ENCODE measurements around the gene TSKU. TPM values are rescaled to one million over a fixed set of nuclear protein-coding genes. Genes with fewer than 3 reads are reported as not detected.
A peak's percentile ranks its signal among the peaks of the same experiment; 100 is the strongest.
"Not testable (repeated sequence)": the region's sequence is repeated elsewhere in the genome, so short reads cannot be mapped to it uniquely, and the experiment has no call there.

The TSKU gene
- under 1 TPM; 0.35 to 0.38 TPM for total RNA-seq

GRCh38 chr11:76783294-76783895 is at the start of gene TSKU:
Gene TSKU (plus strand): TSS chr11:76783356. CDS start chr11:76795617, 12,261 bp downstream.
- no peak for DNase-seq
- Mint-ChIP-seq H3K27me3 (ENCODE audit: low read depth) (peaks cover 30% of the 10 kb centered on the region), H3K36me3 (ENCODE audit: low read depth) (no peaks in the 10 kb centered on the region), H3K4me3 (peak within 1 kb of the TSS; percentile 63), H3K4me1 (ENCODE audit: low read depth) (peaks cover 8% of the 10 kb centered on the region), H3K27ac (peak within 1 kb of the TSS; percentile 65), H3K9me3 (no peaks in the 10 kb centered on the region)
- CTCF ChIA-PET, result no interaction called here
- intact Hi-C loops (cut with micrococcal nuclease), result loop anchor here (5.0 kb wide), 1 partner anchor 61 kb away; no protein-coding TSS in a partner anchor

GRCh38 chr11:76733906-76734305 is 49.2 kb upstream of the TSKU start:
- intact Hi-C loops (cut with micrococcal nuclease), result loop anchor here (1.0 to 2.0 kb wide), 3 partner anchors 65 to 313 kb away; no protein-coding TSS in a partner anchor
- H3K27me3 Mint-ChIP-seq (ENCODE audit: low read depth); H3K27ac Mint-ChIP-seq; H3K36me3 Mint-ChIP-seq (ENCODE audit: low read depth); H3K9me3 Mint-ChIP-seq; H3K4me1 Mint-ChIP-seq (ENCODE audit: low read depth); H3K4me3 Mint-ChIP-seq: not testable (repeated sequence)
- peak; percentile 67 for DNase-seq
- CTCF ChIA-PET, result interaction anchor here (0.6 to 4.3 kb wide), 21 partner anchors 8 to 761 kb away, joined by 3 to 82 read pairs (median 4); no protein-coding TSS in a partner anchor

- no peaks in the 10 kb centered on the region for H3K27me3 Mint-ChIP-seq (ENCODE audit: low read depth)
These were observed 48.4 kb upstream of the TSKU start for GRCh38 chr11:76734456-76735420.

GRCh38 chr11:76735841-76736240 is 47.3 kb upstream of the TSKU start:
- no peaks in the 10 kb centered on the region for H3K36me3 Mint-ChIP-seq (ENCODE audit: low read depth)

More at GRCh38 chr11:76734456-76735420, 48.4 kb upstream of the TSKU start:
- no peaks in the 10 kb centered on the region for H3K9me3 Mint-ChIP-seq
- no peak overlapping the region for H3K4me3 Mint-ChIP-seq
- no peaks in the 10 kb centered on the region for H3K4me1 Mint-ChIP-seq (ENCODE audit: low read depth)
- CTCF ChIA-PET, result interaction anchor here (0.6 to 4.3 kb wide), 26 partner anchors 7 to 760 kb away, joined by 3 to 82 read pairs (median 4); no protein-coding TSS in a partner anchor
- intact Hi-C loops (cut with micrococcal nuclease), result loop anchor here (1.0 to 2.0 kb wide), 3 partner anchors 65 to 312 kb away; no protein-coding TSS in a partner anchor
- no peak overlapping the region for H3K27ac Mint-ChIP-seq
- DNase-seq, result no peak
- no peaks in the 10 kb centered on the region for H3K36me3 Mint-ChIP-seq (ENCODE audit: low read depth)

GRCh38 chr11:76736266-76736665 is 46.9 kb upstream of the TSKU start:
- Mint-ChIP-seq H3K27me3 (ENCODE audit: low read depth) (no peaks in the 10 kb centered on the region), H3K4me3 (no peak overlapping the region), H3K27ac (no peak overlapping the region), H3K36me3 (ENCODE audit: low read depth) (no peaks in the 10 kb centered on the region), H3K4me1 (ENCODE audit: low read depth) (no peaks in the 10 kb centered on the region), H3K9me3 (no peaks in the 10 kb centered on the region)
- CTCF ChIA-PET, result interaction anchor here (1.1 to 4.3 kb wide), 4 partner anchors 9 to 309 kb away, joined by 3 to 82 read pairs (median 26); no protein-coding TSS in a partner anchor
- DNase-seq, result no peak
- intact Hi-C loops (cut with micrococcal nuclease), result no loop called here

More at GRCh38 chr11:76735841-76736240, 47.3 kb upstream of the TSKU start:
- DNase-seq, result no peak
- no peaks in the 10 kb centered on the region for H3K9me3 Mint-ChIP-seq
- CTCF ChIA-PET, result interaction anchor here (0.6 to 4.3 kb wide), 7 partner anchors 9 to 441 kb away, joined by 3 to 82 read pairs (median 3); no protein-coding TSS in a partner anchor
- H3K27ac Mint-ChIP-seq, result no peak overlapping the region
- intact Hi-C loops (cut with micrococcal nuclease), result loop anchor here (2.0 kb wide), 1 partner anchor 311 kb away; no protein-coding TSS in a partner anchor
- H3K4me3 Mint-ChIP-seq, result no peak overlapping the region
- H3K4me1 Mint-ChIP-seq (ENCODE audit: low read depth), result no peaks in the 10 kb centered on the region
- H3K27me3 Mint-ChIP-seq (ENCODE audit: low read depth), result no peaks in the 10 kb centered on the region

- intact Hi-C loops (cut with micrococcal nuclease), result no loop called here
- Mint-ChIP-seq H3K27me3 (ENCODE audit: low read depth) (no peaks in the 10 kb centered on the region), H3K4me3 (no peak overlapping the region), H3K36me3 (ENCODE audit: low read depth) (no peaks in the 10 kb centered on the region), H3K4me1 (ENCODE audit: low read depth) (no peaks in the 10 kb centered on the region), H3K9me3 (no peaks in the 10 kb centered on the region), H3K27ac (no peak overlapping the region)
- DNase-seq, result no peak
- CTCF ChIA-PET, result interaction anchor here (1.1 to 2.1 kb wide), 2 partner anchors 182 to 309 kb away, joined by 3 to 5 read pairs; no protein-coding TSS in a partner anchor
These were observed 46.2 kb upstream of the TSKU start for GRCh38 chr11:76736773-76737495.

GRCh38 chr11:76738618-76739240 is 44.4 kb upstream of the TSKU start:
- DNase-seq, result no peak
- CTCF ChIA-PET, result no interaction called here
- no peaks in the 10 kb centered on the region for H3K9me3 Mint-ChIP-seq
- no peak overlapping the region for H3K27ac Mint-ChIP-seq
- intact Hi-C loops (cut with micrococcal nuclease), result no loop called here
- H3K36me3 Mint-ChIP-seq (ENCODE audit: low read depth), result no peaks in the 10 kb centered on the region
- H3K27me3 Mint-ChIP-seq (ENCODE audit: low read depth), result no peaks in the 10 kb centered on the region
- H3K4me3 Mint-ChIP-seq, result no peak overlapping the region
- H3K4me1 Mint-ChIP-seq (ENCODE audit: low read depth), result no peaks in the 10 kb centered on the region

GRCh38 chr11:76739798-76740197 is 43.4 kb upstream of the TSKU start:
- Mint-ChIP-seq H3K4me3 (no peak overlapping the region), H3K27ac (no peak overlapping the region), H3K27me3 (ENCODE audit: low read depth) (no peaks in the 10 kb centered on the region), H3K36me3 (ENCODE audit: low read depth) (no peaks in the 10 kb centered on the region), H3K9me3 (no peaks in the 10 kb centered on the region), H3K4me1 (ENCODE audit: low read depth) (no peaks in the 10 kb centered on the region)
- DNase-seq, result no peak
- CTCF ChIA-PET, result interaction anchor here (2.3 kb wide), 1 partner anchor 179 kb away, joined by 7 read pairs; no protein-coding TSS in a partner anchor
- intact Hi-C loops (cut with micrococcal nuclease), result no loop called here

GRCh38 chr11:76740772-76741171 is 42.4 kb upstream of the TSKU start:
- no peak overlapping the region for H3K27ac Mint-ChIP-seq
- no peaks in the 10 kb centered on the region for H3K4me1 Mint-ChIP-seq (ENCODE audit: low read depth)
- H3K4me3 Mint-ChIP-seq, result no peak overlapping the region
- no peak for DNase-seq
- no peaks in the 10 kb centered on the region for H3K36me3 Mint-ChIP-seq (ENCODE audit: low read depth)
- H3K9me3 Mint-ChIP-seq, result no peaks in the 10 kb centered on the region
- no peaks in the 10 kb centered on the region for H3K27me3 Mint-ChIP-seq (ENCODE audit: low read depth)
- CTCF ChIA-PET, result interaction anchor here (0.6 to 2.3 kb wide), 2 partner anchors 15 to 178 kb away, joined by 5 to 7 read pairs; no protein-coding TSS in a partner anchor
- intact Hi-C loops (cut with micrococcal nuclease), result no loop called here

- CTCF ChIA-PET, result interaction anchor here (0.5 to 1.3 kb wide), 6 partner anchors 8 to 1210 kb away, joined by 3 to 5 read pairs (median 4); no protein-coding TSS in a partner anchor
- Mint-ChIP-seq H3K27me3 (ENCODE audit: low read depth) (no peaks in the 10 kb centered on the region), H3K27ac (no peak overlapping the region), H3K4me3 (no peak overlapping the region), H3K9me3 (no peaks in the 10 kb centered on the region), H3K36me3 (ENCODE audit: low read depth) (no peaks in the 10 kb centered on the region), H3K4me1 (ENCODE audit: low read depth) (no peaks in the 10 kb centered on the region)
- intact Hi-C loops (cut with micrococcal nuclease), result no loop called here
- DNase-seq, result no peak
These were observed 40.3 kb upstream of the TSKU start for GRCh38 chr11:76742902-76743301.

Data from activated naive CD4-positive, alpha-beta T cell treated with anti-CD3 and anti-CD28 coated beads for 36 hours (primary cell).